Tibial artery (tissue), 4 donors: ENCODE measurements around the gene KLHL35.
A peak's percentile ranks its signal among the peaks of the same experiment; 100 is the strongest.

ENCODE experiments used
- DNase-seq, 2 donors: peaks; one replicate each; pipeline ENCODE4 v3.0.0-alpha.2; 2019
- H3K27ac ChIP-seq, 2 donors: fragments of 200-600 bp; sonication (generic) in 1 of 2; 1 replicate in 1 of 2; 2 replicates in 1 of 2; pipeline ENCODE4 v1.5.1; 2018 to 2019; ENCODE audit warnings: mild to moderate bottlenecking in 1 of 2
- H3K27me3 ChIP-seq, 2 donors: fragments of 200-600 bp; sonication (generic) in 1 of 2; one replicate each; pipeline versions ENCODE4 v1.5.1 to v1.6.0; 2016 to 2019
- H3K36me3 ChIP-seq, 3 donors: fragments of 200-600 bp; sonication (generic) in 2 of 3; one replicate each; pipeline ENCODE4 v1.5.1; 2016 to 2019; ENCODE audit warnings: mild to moderate bottlenecking in 2 of 3
- H3K4me1 ChIP-seq, 4 donors: fragments of 200-600 bp; sonication (generic) in 2 of 4; 1 replicate in 3 of 4; 2 replicates in 1 of 4; pipeline ENCODE4 v1.5.1; 2016 to 2019
- H3K4me3 ChIP-seq, 2 donors: fragments of 200-600 bp; sonication (generic) in 1 of 2; 1 replicate in 1 of 2; 2 replicates in 1 of 2; pipeline ENCODE4 v1.5.1; 2018 to 2019; ENCODE audit warnings: mild to moderate bottlenecking in 2 of 2
- H3K9me3 ChIP-seq, 3 donors: fragments of 200-600 bp; sonication (generic) in 1 of 3; one replicate each; pipeline ENCODE4 v1.5.1; 2016 to 2019
- CTCF ChIP-seq, 2 experiments: fragments of 200-600 bp in 1 of 2; fragments of 450-650 bp in 1 of 2; IDR thresholded peaks; one replicate each; pipeline ENCODE4 v1.5.1; 2017 to 2019; ENCODE audit warnings: antibody characterized with exemption in 2 of 2, mild to moderate bottlenecking in 1 of 2, moderate library complexity in 1 of 2
- intact Hi-C: fragments of 100-400 bp; cut with DNase I; formaldehyde crosslinking; loops from one replicate; pipeline ENCODE4 v1.15.0; 2023; ENCODE audit warnings: low total_unique reads

The KLHL35 gene

GRCh38 chr11:75454987-75455386 is 22.0 kb upstream of the KLHL35 start:
- no peak for TF ChIP-seq CTCF (IDR thresholded peaks at IDR 0.05)
- no peak for DNase-seq
- Histone ChIP-seq H3K27me3 (peaks cover 0 to 4% of the 10 kb centered on the region in 2 donors), H3K9me3 (no peaks in the 10 kb centered on the region), H3K36me3 (peaks cover 0 to 4% (median 0%) of the 10 kb centered on the region in 3 donors), H3K4me3 (no peak overlapping the region), H3K4me1 (peaks cover 0 to 11% (median 6%) of the 10 kb centered on the region in 4 donors), H3K27ac (no peak overlapping the region)
- intact Hi-C loops, result no loop called here

- TF ChIP-seq CTCF (IDR thresholded peaks at IDR 0.05), result no peak
- peak; percentile 39 to 74 for DNase-seq
These were observed 21.1 kb upstream of the KLHL35 start for GRCh38 chr11:75453916-75454655.

GRCh38 chr11:75450826-75451821 is 18.1 kb upstream of the KLHL35 start:
- intact Hi-C loops, result no loop called here
- DNase-seq, result no peak
- peak; percentile 20 to 37 for TF ChIP-seq CTCF (IDR thresholded peaks at IDR 0.05)
- Histone ChIP-seq H3K4me3 (no peak overlapping the region), H3K27ac (no peak overlapping the region), H3K27me3 (peaks cover 0 to 4% of the 10 kb centered on the region in 2 donors), H3K4me1 (peaks cover 0 to 11% (median 6%) of the 10 kb centered on the region in 4 donors), H3K36me3 (peaks cover 0 to 4% (median 4%) of the 10 kb centered on the region in 3 donors), H3K9me3 (no peaks in the 10 kb centered on the region)

More at GRCh38 chr11:75453916-75454655, 21.1 kb upstream of the KLHL35 start:
- Histone ChIP-seq H3K27ac (no peak overlapping the region), H3K9me3 (no peaks in the 10 kb centered on the region), H3K27me3 (peaks cover 0 to 4% of the 10 kb centered on the region in 2 donors), H3K4me3 (no peak overlapping the region), H3K36me3 (peaks cover 0 to 4% (median 0%) of the 10 kb centered on the region in 3 donors), H3K4me1 (peaks cover 0 to 11% (median 6%) of the 10 kb centered on the region in 4 donors)
- intact Hi-C loops, result no loop called here

GRCh38 chr11:75450236-75450635 is 17.2 kb upstream of the KLHL35 start:
- Histone ChIP-seq H3K27ac (no peak overlapping the region), H3K9me3 (no peaks in the 10 kb centered on the region), H3K4me1 (peaks cover 0 to 11% (median 6%) of the 10 kb centered on the region in 4 donors), H3K36me3 (peaks cover 0 to 4% (median 4%) of the 10 kb centered on the region in 3 donors), H3K27me3 (peaks cover 0 to 4% of the 10 kb centered on the region in 2 donors), H3K4me3 (no peak overlapping the region)
- intact Hi-C loops, result no loop called here
- TF ChIP-seq CTCF (IDR thresholded peaks at IDR 0.05), result no peak
- DNase-seq, result no peak

GRCh38 chr11:75449776-75450175 is 16.8 kb upstream of the KLHL35 start:
- Histone ChIP-seq H3K4me3 (no peak overlapping the region), H3K9me3 (no peaks in the 10 kb centered on the region), H3K4me1 (peaks cover 0 to 9% (median 6%) of the 10 kb centered on the region in 4 donors), H3K36me3 (peaks cover 0 to 4% (median 4%) of the 10 kb centered on the region in 3 donors), H3K27me3 (peaks cover 0 to 4% of the 10 kb centered on the region in 2 donors), H3K27ac (no peak overlapping the region)
- intact Hi-C loops, result loop anchor here (10.0 kb wide), 1 partner anchor 55 kb away; the partner anchor contains the start of gene RPS3
- TF ChIP-seq CTCF (IDR thresholded peaks at IDR 0.05), result no peak
- DNase-seq, result no peak
